Activated CD4-positive, alpha-beta T cell treated with anti-CD3 and anti-CD28 coated beads, Interleukin-2, amount 10 ng/mL, durations not matched to agents 7 days and 5 days (primary cell): ENCODE data around the gene TSPAN15. TPM values are rescaled to one million over a fixed set of nuclear protein-coding genes. Genes with fewer than 3 reads are reported as not detected.

Source experiments
- CTCF ChIA-PET: fragments of 350-600 bp; sonication (Branson Sonifier 250); formaldehyde crosslinking; loops from one replicate; lab custom pipeline; 2021; ENCODE audit warnings: antibody characterized with exemption; lab: Charles Lee
- POLR2A ChIA-PET: fragments of 350-600 bp; sonication (Branson Sonifier 250); formaldehyde crosslinking; loops from one replicate; lab custom pipeline; 2021; ENCODE audit warnings: antibody characterized with exemption; lab: Charles Lee
- DNase-seq: peaks from one replicate; pipeline ENCODE4 v3.0.0-alpha.2; 2020
- H3K27ac Mint-ChIP-seq: one replicate; pipeline ENCODE4 v1.8.0; 2021; ENCODE audit warnings: mild to moderate bottlenecking, moderate library complexity, mixed read lengths
- H3K27me3 Mint-ChIP-seq: one replicate; pipeline ENCODE4 v1.8.0; 2021; ENCODE audit warnings: mixed read lengths
- H3K36me3 Mint-ChIP-seq: one replicate; pipeline ENCODE4 v1.8.0; 2021; ENCODE audit warnings: low read depth, mixed read lengths
- H3K4me1 Mint-ChIP-seq: one replicate; pipeline ENCODE4 v1.8.0; 2021; ENCODE audit warnings: mixed read lengths
- H3K4me3 Mint-ChIP-seq: one replicate; pipeline ENCODE4 v1.8.0; 2021; ENCODE audit warnings: mild to moderate bottlenecking, moderate library complexity, mixed read lengths
- H3K9me3 Mint-ChIP-seq: one replicate; pipeline ENCODE4 v1.8.0; 2021; ENCODE audit warnings: mixed read lengths
- total RNA-seq, 2 experiments: library from RNA; stranded (reverse); gene quantifications; one replicate each; pipeline ENCODE4 v1.2.3, GENCODE V29; 2021

The TSPAN15 gene
- total RNA-seq, 2 experiments from 2014 or later: 3.6 to 4.2 TPM

- Mint-ChIP-seq H3K36me3 (no peaks in the 10 kb centered on the region), H3K4me1 (peaks cover 53% of the 10 kb centered on the region), H3K27ac (peak overlapping the region; percentile 87), H3K4me3 (no peak overlapping the region), H3K9me3 (no peaks in the 10 kb centered on the region), H3K27me3 (no peaks in the 10 kb centered on the region)
- CTCF ChIA-PET: interaction anchor here (1.3 to 1.6 kb wide), 2 partner anchors 14 to 17 kb away, joined by 3 to 8 read pairs; no protein-coding TSS in a partner anchor
- no peak for DNase-seq
- POLR2A ChIA-PET: no interaction called here
Observed at GRCh38 chr10:69463886-69464285, 12.6 kb downstream of the TSPAN15 start.

- POLR2A ChIA-PET: no interaction called here
- peak overlapping the region; percentile 87 for H3K27ac Mint-ChIP-seq
- no peak overlapping the region for H3K4me3 Mint-ChIP-seq
- CTCF ChIA-PET: interaction anchor here (0.7 to 1.6 kb wide), 3 partner anchors 14 to 22 kb away, joined by 3 to 8 read pairs (median 4); no protein-coding TSS in a partner anchor
- no peaks in the 10 kb centered on the region for H3K27me3 Mint-ChIP-seq
- peaks cover 53% of the 10 kb centered on the region for H3K4me1 Mint-ChIP-seq
- DNase-seq: no peak
- no peaks in the 10 kb centered on the region for H3K36me3 Mint-ChIP-seq
- no peaks in the 10 kb centered on the region for H3K9me3 Mint-ChIP-seq
Observed at GRCh38 chr10:69464401-69464800, 13.1 kb downstream of the TSPAN15 start.

GRCh38 chr10:69464801-69465401, 13.6 kb downstream of the TSPAN15 start:
- Mint-ChIP-seq H3K36me3 (no peaks in the 10 kb centered on the region), H3K27me3 (no peaks in the 10 kb centered on the region), H3K27ac (peak overlapping the region; percentile 87), H3K4me3 (no peak overlapping the region), H3K9me3 (no peaks in the 10 kb centered on the region), H3K4me1 (peaks cover 53% of the 10 kb centered on the region)
- ChIA-PET CTCF (interaction anchor here (0.7 to 2.7 kb wide), 8 partner anchors 10 to 262 kb away, joined by 3 to 8 read pairs (median 5); partner anchors contain the start of gene TSPAN15), POLR2A (no interaction called here)
- no peak for DNase-seq

- Mint-ChIP-seq H3K9me3 (no peaks in the 10 kb centered on the region), H3K36me3 (no peaks in the 10 kb centered on the region), H3K4me3 (peak overlapping the region; percentile 6), H3K27ac (peak overlapping the region; percentile 87), H3K27me3 (peaks cover under 1% of the 10 kb centered on the region), H3K4me1 (peaks cover 53% of the 10 kb centered on the region)
- ChIA-PET CTCF (interaction anchor here (1.0 to 2.7 kb wide), 6 partner anchors 11 to 261 kb away, joined by 5 to 8 read pairs (median 6); partner anchors contain the start of gene TSPAN15), POLR2A (no interaction called here)
- DNase-seq: no peak
Observed at GRCh38 chr10:69465457-69466157, 14.3 kb downstream of the TSPAN15 start.

GRCh38 chr10:69466158-69466490, 14.9 kb downstream of the TSPAN15 start:
- Mint-ChIP-seq H3K9me3 (no peaks in the 10 kb centered on the region), H3K27ac (peak overlapping the region; percentile 59), H3K4me1 (peaks cover 51% of the 10 kb centered on the region), H3K36me3 (no peaks in the 10 kb centered on the region), H3K4me3 (no peak overlapping the region), H3K27me3 (peaks cover 4% of the 10 kb centered on the region)
- POLR2A ChIA-PET: no interaction called here
- CTCF ChIA-PET: interaction anchor here (1.0 to 2.7 kb wide), 7 partner anchors 9 to 260 kb away, joined by 3 to 7 read pairs (median 5); partner anchors contain the start of gene TSPAN15
- DNase-seq: no peak

- H3K4me1 Mint-ChIP-seq: peaks cover 49% of the 10 kb centered on the region
- no peaks in the 10 kb centered on the region for H3K36me3 Mint-ChIP-seq
- H3K27ac Mint-ChIP-seq: no peak overlapping the region
- no peaks in the 10 kb centered on the region for H3K9me3 Mint-ChIP-seq
- H3K4me3 Mint-ChIP-seq: no peak overlapping the region
- CTCF ChIA-PET: interaction anchor here (1.0 to 2.7 kb wide), 7 partner anchors 9 to 58 kb away, joined by 3 to 7 read pairs (median 4); no protein-coding TSS in a partner anchor
- DNase-seq: no peak
- H3K27me3 Mint-ChIP-seq: peaks cover 4% of the 10 kb centered on the region
- POLR2A ChIA-PET: no interaction called here
Observed at GRCh38 chr10:69466689-69467088, 15.4 kb downstream of the TSPAN15 start.

GRCh38 chr10:69467928-69468750, 16.9 kb downstream of the TSPAN15 start:
- ChIA-PET CTCF (interaction anchor here (0.6 to 1.4 kb wide), 9 partner anchors 11 to 51 kb away, joined by 3 to 6 read pairs (median 3); partner anchors contain the start of genes TACR2 and TSPAN15), POLR2A (interaction anchor here (0.6 kb wide), 1 partner anchor 19 kb away, joined by 7 read pairs; no protein-coding TSS in a partner anchor)

GRCh38 chr10:69468751-69469089, 17.5 kb downstream of the TSPAN15 start:
- no peak overlapping the region for H3K4me3 Mint-ChIP-seq
- no peak for DNase-seq
- CTCF ChIA-PET: interaction anchor here (0.9 to 1.4 kb wide), 7 partner anchors 13 to 52 kb away, joined by 3 to 6 read pairs (median 3); partner anchors contain the start of genes TACR2 and TSPAN15
- no peaks in the 10 kb centered on the region for H3K9me3 Mint-ChIP-seq
- peaks cover 9% of the 10 kb centered on the region for H3K27me3 Mint-ChIP-seq
- no peaks in the 10 kb centered on the region for H3K36me3 Mint-ChIP-seq
- peaks cover 37% of the 10 kb centered on the region for H3K4me1 Mint-ChIP-seq
- POLR2A ChIA-PET: no interaction called here
- H3K27ac Mint-ChIP-seq: no peak overlapping the region

More at GRCh38 chr10:69467928-69468750, 16.9 kb downstream of the TSPAN15 start:
- DNase-seq: no peak
- Mint-ChIP-seq H3K9me3 (no peaks in the 10 kb centered on the region), H3K4me3 (no peak overlapping the region), H3K4me1 (peaks cover 42% of the 10 kb centered on the region), H3K27me3 (peaks cover 9% of the 10 kb centered on the region), H3K27ac (no peak overlapping the region), H3K36me3 (no peaks in the 10 kb centered on the region)

- Mint-ChIP-seq H3K9me3 (no peaks in the 10 kb centered on the region), H3K27ac (no peak overlapping the region), H3K4me1 (peaks cover 25% of the 10 kb centered on the region), H3K36me3 (no peaks in the 10 kb centered on the region), H3K27me3 (peaks cover 9% of the 10 kb centered on the region), H3K4me3 (no peak overlapping the region)
- DNase-seq: no peak
- CTCF ChIA-PET: no interaction called here
- POLR2A ChIA-PET: interaction anchor here (0.6 kb wide), 1 partner anchor 17 kb away, joined by 3 read pairs; no protein-coding TSS in a partner anchor
Observed at GRCh38 chr10:69469976-69470375, 18.7 kb downstream of the TSPAN15 start.

GRCh38 chr10:69470463-69471384, 19.5 kb downstream of the TSPAN15 start:
- Mint-ChIP-seq H3K27ac (no peak overlapping the region), H3K4me1 (peaks cover 17% of the 10 kb centered on the region), H3K27me3 (peaks cover 9% of the 10 kb centered on the region), H3K4me3 (no peak overlapping the region), H3K36me3 (no peaks in the 10 kb centered on the region), H3K9me3 (no peaks in the 10 kb centered on the region)
- CTCF ChIA-PET: interaction anchor here (1.6 kb wide), 1 partner anchor 19 kb away, joined by 3 read pairs; no protein-coding TSS in a partner anchor
- no peak for DNase-seq
- POLR2A ChIA-PET: no interaction called here

- POLR2A ChIA-PET: no interaction called here
- H3K27ac Mint-ChIP-seq: no peak overlapping the region
- DNase-seq: no peak
- peaks cover 4% of the 10 kb centered on the region for H3K4me1 Mint-ChIP-seq
- H3K27me3 Mint-ChIP-seq: peaks cover 9% of the 10 kb centered on the region
- H3K36me3 Mint-ChIP-seq: no peaks in the 10 kb centered on the region
- CTCF ChIA-PET: interaction anchor here (1.6 kb wide), 1 partner anchor 20 kb away, joined by 3 read pairs; no protein-coding TSS in a partner anchor
- no peak overlapping the region for H3K4me3 Mint-ChIP-seq
- H3K9me3 Mint-ChIP-seq: no peaks in the 10 kb centered on the region
Observed at GRCh38 chr10:69472142-69472541, 20.9 kb downstream of the TSPAN15 start.
